Measurements from ENCODE around the gene ACTRT2. TPM values are rescaled to one million over a fixed set of nuclear protein-coding genes. Genes with fewer than 3 reads are reported as not detected.

Gene ACTRT2
- polyA plus RNA-seq, 1 donor (not counting 4 experiments of a cell fraction or from before 2014, with no cell fraction given) = not detected

GRCh38 chr1:3026124-3026523 is 4.9 kb downstream of the ACTRT2 start:
- FAIRE-seq = no peak
- TF ChIP-seq EZH2 (IDR thresholded peaks at IDR 0.05; ENCODE audit: low read length) = no peak
- TF ChIP-seq, protein P1, sequence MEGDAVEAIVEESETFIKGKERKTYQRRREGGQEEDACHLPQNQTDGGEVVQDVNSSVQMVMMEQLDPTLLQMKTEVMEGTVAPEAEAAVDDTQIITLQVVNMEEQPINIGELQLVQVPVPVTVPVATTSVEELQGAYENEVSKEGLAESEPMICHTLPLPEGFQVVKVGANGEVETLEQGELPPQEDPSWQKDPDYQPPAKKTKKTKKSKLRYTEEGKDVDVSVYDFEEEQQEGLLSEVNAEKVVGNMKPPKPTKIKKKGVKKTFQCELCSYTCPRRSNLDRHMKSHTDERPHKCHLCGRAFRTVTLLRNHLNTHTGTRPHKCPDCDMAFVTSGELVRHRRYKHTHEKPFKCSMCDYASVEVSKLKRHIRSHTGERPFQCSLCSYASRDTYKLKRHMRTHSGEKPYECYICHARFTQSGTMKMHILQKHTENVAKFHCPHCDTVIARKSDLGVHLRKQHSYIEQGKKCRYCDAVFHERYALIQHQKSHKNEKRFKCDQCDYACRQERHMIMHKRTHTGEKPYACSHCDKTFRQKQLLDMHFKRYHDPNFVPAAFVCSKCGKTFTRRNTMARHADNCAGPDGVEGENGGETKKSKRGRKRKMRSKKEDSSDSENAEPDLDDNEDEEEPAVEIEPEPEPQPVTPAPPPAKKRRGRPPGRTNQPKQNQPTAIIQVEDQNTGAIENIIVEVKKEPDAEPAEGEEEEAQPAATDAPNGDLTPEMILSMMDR (optimal IDR thresholded peaks at IDR 0.05 in 1 of 3, IDR thresholded peaks at IDR 0.05 in 1 of 3, conservative IDR thresholded peaks at IDR 0.05 in 1 of 3; ENCODE audit: extremely low read depth in 1 of 3, insufficient read depth in 2 of 3, low read length in 3 of 3) = no peak
- Histone ChIP-seq H3K79me2 (ENCODE audit: control insufficient read depth, insufficient read depth, low read length) (no peaks in the 10 kb centered on the region), H3K4me2 (ENCODE audit: control insufficient read depth, extremely low read depth, insufficient read depth, low read depth, low read length) (no peak overlapping the region), H3K9ac (ENCODE audit: control insufficient read depth, extremely low read depth, insufficient read depth, low read length) (no peak overlapping the region), H3K4me1 (ENCODE audit: control insufficient read depth, extremely low read depth, insufficient read depth, low read length) (no peaks in the 10 kb centered on the region), H4K20me1 (ENCODE audit: control insufficient read depth, extremely low read depth, insufficient read depth, low read length) (no peaks in the 10 kb centered on the region), H3K4me3 (ENCODE audit: control insufficient read depth in 2 of 3, extremely low read depth in 1 of 3, insufficient read depth in 2 of 3, low read depth in 1 of 3, low read length in 3 of 3) (no peak overlapping the region), H3K27ac (ENCODE audit: control insufficient read depth, insufficient read depth, low read length) (no peak overlapping the region), H3K36me3 (ENCODE audit: control insufficient read depth in 2 of 2, extremely low read depth in 1 of 2, insufficient read depth in 2 of 2, low read length in 2 of 2) (no peaks in the 10 kb centered on the region), H3K27me3 (ENCODE audit: control insufficient read depth, extremely low read depth, insufficient read depth, low read length) (no peaks in the 10 kb centered on the region), H3K9me3 (ENCODE audit: control insufficient read depth, low read depth, low read length) (peaks cover 13% of the 10 kb centered on the region), H3K9me1 (ENCODE audit: control insufficient read depth, extremely low read depth, insufficient read depth, low read length) (no peaks in the 10 kb centered on the region), H2AFZ (ENCODE audit: control insufficient read depth, low read length) (no peak overlapping the region)
- DNase-seq (ENCODE audit: low read depth, low spot score) = no peak
- dilution Hi-C loops (cut with MboI; ENCODE audit: extremely low pct_ligation_motif_present, low sequenced_read_pairs) = no loop called here

- no peak for FAIRE-seq
- Histone ChIP-seq H3K79me2 (ENCODE audit: control insufficient read depth, insufficient read depth, low read length) (no peaks in the 10 kb centered on the region), H2AFZ (ENCODE audit: control insufficient read depth, low read length) (no peak overlapping the region), H3K27ac (ENCODE audit: control insufficient read depth, insufficient read depth, low read length) (no peak overlapping the region), H3K4me2 (ENCODE audit: control insufficient read depth, extremely low read depth, insufficient read depth, low read depth, low read length) (no peak overlapping the region), H3K4me3 (ENCODE audit: control insufficient read depth in 2 of 3, extremely low read depth in 1 of 3, insufficient read depth in 2 of 3, low read depth in 1 of 3, low read length in 3 of 3) (no peak overlapping the region), H3K9me3 (ENCODE audit: control insufficient read depth, low read depth, low read length) (peaks cover 12% of the 10 kb centered on the region), H3K9ac (ENCODE audit: control insufficient read depth, extremely low read depth, insufficient read depth, low read length) (no peak overlapping the region), H3K9me1 (ENCODE audit: control insufficient read depth, extremely low read depth, insufficient read depth, low read length) (no peaks in the 10 kb centered on the region), H3K36me3 (ENCODE audit: control insufficient read depth in 2 of 2, extremely low read depth in 1 of 2, insufficient read depth in 2 of 2, low read length in 2 of 2) (no peaks in the 10 kb centered on the region), H4K20me1 (ENCODE audit: control insufficient read depth, extremely low read depth, insufficient read depth, low read length) (no peaks in the 10 kb centered on the region), H3K4me1 (ENCODE audit: control insufficient read depth, extremely low read depth, insufficient read depth, low read length) (no peaks in the 10 kb centered on the region), H3K27me3 (ENCODE audit: control insufficient read depth, extremely low read depth, insufficient read depth, low read length) (no peaks in the 10 kb centered on the region)
- dilution Hi-C loops (cut with MboI; ENCODE audit: extremely low pct_ligation_motif_present, low sequenced_read_pairs) = no loop called here
- DNase-seq (ENCODE audit: low read depth, low spot score) = no peak
- no peak for TF ChIP-seq EZH2 (IDR thresholded peaks at IDR 0.05; ENCODE audit: low read length)
- TF ChIP-seq, protein P1 (optimal IDR thresholded peaks at IDR 0.05 in 1 of 3, IDR thresholded peaks at IDR 0.05 in 1 of 3, conservative IDR thresholded peaks at IDR 0.05 in 1 of 3; ENCODE audit: extremely low read depth in 1 of 3, insufficient read depth in 2 of 3, low read length in 3 of 3) = no peak
Observed at GRCh38 chr1:3026581-3027391, 5.5 kb downstream of the ACTRT2 start.
